K562 (cell line): Measurements from ENCODE around the gene CUTA. TPM values are rescaled to one million over a fixed set of nuclear protein-coding genes. Genes with fewer than 3 reads are reported as not detected.

Source experiments
- ATAC-seq: fragments of 200-7000 bp; cut with Tn5 transposase; 3 replicates; pipeline ENCODE4 v1.9.1; 2020; ENCODE audit warnings: moderate library complexity
- BruUV-seq: library from RNA; stranded (reverse); fragments of 400-500 nt; replicated peaks from 2 replicates; lab custom pipeline; 2021; lab: Mats Ljungman, UMichigan
- CTCF ChIA-PET: fragments of 300-600 bp; formaldehyde crosslinking; extraction: SDS; loops from one replicate; lab custom pipeline; 2021; ENCODE audit warnings: low intra/inter-chr PET ratio; lab: Yijun Ruan, JAX
- POLR2A ChIA-PET: fragments of 300-600, 350-650 bp; sonication (Branson Sonifier 250); formaldehyde crosslinking; extraction: SDS; loops from one replicate; lab custom pipeline; 2021; ENCODE audit warnings: antibody characterized with exemption, inconsistent platforms; lab: Yijun Ruan, JAX
- DNase-seq, 4 experiments: peaks; one replicate each; pipeline versions ENCODE4 v3.0.0 to v3.0.0-alpha.2; 2011 to 2018; ENCODE audit warnings: low spot score in 3 of 4, mixed read lengths in 3 of 4; ENCODE audit errors: extremely low read depth in 1 of 4
- FAIRE-seq: peaks from 2 replicates; lab custom pipeline; 2011; peaks lifted over from hg19 to GRCh38; lab: Jason Lieb, UNC
- H2AFZ ChIP-seq: 2 replicates; pipeline ENCODE4 v1.6.0; 2011; ENCODE audit warnings: low read depth, low read length, control low read depth, inconsistent platforms
- H3K27ac ChIP-seq: fragments of 200-600 bp; 3 replicates; pipeline ENCODE4 v1.8.0; 2011; ENCODE audit warnings: low read depth, mild to moderate bottlenecking, control low read depth, inconsistent platforms, low read length, moderate library complexity, mixed read lengths; ENCODE audit errors: extremely low read depth
- H3K27me3 ChIP-seq, 2 experiments: fragments of 300-600 bp in 1 of 2; 2 replicates in 1 of 2; 3 replicates in 1 of 2; pipeline versions ENCODE4 v1.6.0 to v1.8.0; 2011; ENCODE audit warnings: inconsistent platforms in 2 of 2, low read length in 2 of 2, mild to moderate bottlenecking in 1 of 2, mixed read lengths in 1 of 2, moderate library complexity in 1 of 2; ENCODE audit not compliant: control insufficient read depth in 2 of 2, insufficient read depth in 2 of 2
- H3K36me3 ChIP-seq: fragments of 300-600 bp; 3 replicates; pipeline ENCODE4 v1.8.0; 2011; ENCODE audit warnings: mild to moderate bottlenecking, low read length, inconsistent platforms; ENCODE audit not compliant: control insufficient read depth, insufficient read depth
- H3K4me1 ChIP-seq, 2 experiments: fragments of 200-600 bp in 1 of 2; replicated peaks in 1 of 2; 2 replicates in 1 of 2; 3 replicates in 1 of 2; pipeline versions ENCODE4 v1.5.1 to v1.8.0; 2011; ENCODE audit warnings: inconsistent platforms in 2 of 2, low read length in 2 of 2, mild to moderate bottlenecking in 1 of 2, mixed read lengths in 1 of 2, moderate library complexity in 1 of 2; ENCODE audit not compliant: control insufficient read depth in 2 of 2, insufficient read depth in 2 of 2
- H3K4me2 ChIP-seq: 2 replicates; pipeline ENCODE4 v1.6.1; 2011; ENCODE audit warnings: low read length, control low read depth, inconsistent platforms, mixed read lengths; ENCODE audit not compliant: insufficient read depth
- H3K4me3 ChIP-seq: fragments of 200-600 bp; sonication (generic), shearing (Covaris generic); 2 replicates; pipeline ENCODE4 v1.5.1; 2016; ENCODE audit warnings: control low read depth, inconsistent platforms
- H3K79me2 ChIP-seq: fragments of 200-600 bp; 3 replicates; pipeline ENCODE4 v1.8.0; 2011; ENCODE audit warnings: low read length, inconsistent platforms; ENCODE audit not compliant: control insufficient read depth, insufficient read depth
- H3K9ac ChIP-seq, 2 experiments: 2 replicates each; pipeline versions ENCODE4 v1.6.0 to v1.6.1; 2011; ENCODE audit warnings: low read depth in 2 of 2, low read length in 2 of 2, control low read depth in 1 of 2, inconsistent platforms in 1 of 2, mild to moderate bottlenecking in 1 of 2, mixed read lengths in 1 of 2; ENCODE audit not compliant: insufficient read depth in 1 of 2
- H3K9me1 ChIP-seq: one replicate; pipeline ENCODE4 v1.6.0; 2011; ENCODE audit warnings: inconsistent platforms, mild to moderate bottlenecking, low read length, moderate library complexity; ENCODE audit not compliant: control insufficient read depth, insufficient read depth
- H3K9me3 ChIP-seq: replicated peaks from 2 replicates; pipeline ENCODE4 v1.5.1; 2011; ENCODE audit warnings: low read depth, low read length, inconsistent platforms; ENCODE audit not compliant: control insufficient read depth, insufficient read depth
- H4K20me1 ChIP-seq: replicated peaks from 2 replicates; pipeline ENCODE4 v1.6.1; 2011; ENCODE audit warnings: low read length, inconsistent platforms, mixed read lengths; ENCODE audit not compliant: control insufficient read depth, insufficient read depth
- CEBPB ChIP-seq: fragments of 450-650 bp; IDR thresholded peaks from 2 replicates; pipeline ENCODE4 v1.6.1; 2016; ENCODE audit warnings: missing genetic modification characterization, missing compliant biosample characterization
- CEBPG ChIP-seq, 3 experiments: fragments of 200-800 bp in 1 of 3; sonication (Bioruptor generic) in 1 of 3; sonication (generic) in 1 of 3; formaldehyde crosslinking in 1 of 3; IDR thresholded peaks in 2 of 3; conservative IDR thresholded peaks in 1 of 3; 2 replicates each; pipeline versions ENCODE4 v1.6.1 to v1.8.0; 2016 to 2022; ENCODE audit warnings: missing compliant biosample characterization in 2 of 3, missing genetic modification characterization in 2 of 3, mild to moderate bottlenecking in 1 of 3, missing genetic modification reagents in 1 of 3
- CXXC5 ChIP-seq: fragments of 250-450 bp; sonication (Bioruptor Pico); IDR thresholded peaks from 2 replicates; pipeline ENCODE4 v1.8.0; 2022; ENCODE audit warnings: inconsistent platforms, mild to moderate bottlenecking, moderate library complexity
- ETV6 ChIP-seq, 3 experiments: fragments of 150-350 bp in 1 of 3; sonication (generic) in 1 of 3; formaldehyde crosslinking in 1 of 3; IDR thresholded peaks; 2 replicates each; pipeline versions ENCODE4 v1.6.1 to v1.8.0; 2014 to 2022; ENCODE audit warnings: borderline replicate concordance in 2 of 3, low read depth in 2 of 3, antibody characterized with exemption in 1 of 3, low read length in 1 of 3, mild to moderate bottlenecking in 1 of 3, missing genetic modification reagents in 1 of 3
- IRF9 ChIP-seq: fragments of 450-650 bp; IDR thresholded peaks from 2 replicates; pipeline ENCODE4 v1.6.1; 2016; ENCODE audit warnings: missing biosample characterization, missing genetic modification characterization
- KLF6 ChIP-seq: fragments of 250-450 bp; sonication (Bioruptor Pico); IDR thresholded peaks from 2 replicates; pipeline ENCODE4 v1.4.0; 2020; ENCODE audit warnings: mild to moderate bottlenecking, moderate library complexity, borderline replicate concordance
- NFIC ChIP-seq: fragments of 450-650 bp; IDR thresholded peaks from 2 replicates; pipeline ENCODE4 v1.6.1; 2017; ENCODE audit warnings: mild to moderate bottlenecking, inconsistent platforms
- POLR2AphosphoS5 ChIP-seq: IDR thresholded peaks from 2 replicates; pipeline ENCODE4 v1.6.1; 2011; ENCODE audit warnings: mild to moderate bottlenecking, low read depth, low read length, moderate library complexity; ENCODE audit not compliant: control insufficient read depth, insufficient read depth
- RBFOX2 ChIP-seq: fragments of 200-400 bp; formaldehyde crosslinking; IDR thresholded peaks from 2 replicates; pipeline ENCODE4 v1.6.1; 2017; ENCODE audit warnings: low read depth, mild to moderate bottlenecking, low read length, moderate library complexity
- RFX7 ChIP-seq: fragments of 250-450 bp; sonication (Bioruptor Pico); IDR thresholded peaks from 2 replicates; pipeline ENCODE4 v1.5.1; 2021; ENCODE audit warnings: mild to moderate bottlenecking
- RHOXF2B ChIP-seq: fragments of 250-450 bp; sonication (Bioruptor Pico); conservative IDR thresholded peaks from 2 replicates; pipeline ENCODE4 v1.5.1; 2021
- SMAD4 ChIP-seq: fragments of 250-450 bp; sonication (Bioruptor Pico); conservative IDR thresholded peaks from 2 replicates; pipeline ENCODE4 v1.8.0; 2021; ENCODE audit warnings: inconsistent platforms, mild to moderate bottlenecking, moderate library complexity
- TBP ChIP-seq: optimal IDR thresholded peaks from 2 replicates; pipeline ENCODE3; 2011; ENCODE audit warnings: low read depth, low read length, improper control_type of control experiment
- ZNF217 ChIP-seq: sonication (generic); formaldehyde crosslinking; IDR thresholded peaks from 2 replicates; pipeline ENCODE4 v1.8.0; 2022; ENCODE audit warnings: mild to moderate bottlenecking, missing genetic modification reagents
- ZNF347 ChIP-seq: fragments of 450-650 bp; formaldehyde crosslinking; IDR thresholded peaks from 2 replicates; pipeline ENCODE4 v1.4.0; 2020; ENCODE audit warnings: low read depth, mild to moderate bottlenecking, moderate library complexity
- ZNF707 ChIP-seq: fragments of 250-450 bp; sonication (Bioruptor Pico); conservative IDR thresholded peaks from 2 replicates; pipeline ENCODE4 v1.8.0; 2022; ENCODE audit warnings: inconsistent platforms, mild to moderate bottlenecking, moderate library complexity
- WGBS: fragments of 100-300 bp; shearing (Covaris generic); methylation state at CpG from one replicate; pipeline ENCODE4 v1.1.6; 2016; ENCODE audit warnings: low coverage, mixed read lengths; ENCODE audit not compliant: insufficient coverage; ENCODE audit errors: missing lambda C conversion rate; 5-methylcytosine and 5-hydroxymethylcytosine counted together
- in situ Hi-C: fragments of 300-500 bp; cut with MboI; formaldehyde crosslinking; loops from 4 replicates; pipeline ENCODE4 v1.15.0; 2018; ENCODE audit warnings: inconsistent platforms, mixed read lengths
- intact Hi-C: fragments of 100-400 bp; cut with micrococcal nuclease; formaldehyde crosslinking; loops from 2 replicates; pipeline ENCODE4 v1.14.2; 2022
- polyA plus RNA-seq, 8 experiments: library from polyadenylated mRNA; depleted of rRNA in 4 of 8; stranded (reverse) in 5 of 8; unstranded in 3 of 8; fragments of >200 nt; fragmentation: Nextera tagmentation in 2 of 8; fragmentation: Illumina TruSeq in 1 of 8; extraction: Ambion mirVana in 2 of 8; extraction: Trizol in 1 of 8; gene quantifications; 2 replicates each; pipeline versions ENCODE4 v1.2.1 to v1.2.3, GENCODE V29; 2011 to 2014; ENCODE audit warnings: inconsistent platforms in 1 of 8, missing spikeins in 1 of 8
- total RNA-seq, 7 experiments: library from RNA; depleted of rRNA in 6 of 7; stranded (reverse); fragments of >200 nt in 6 of 7; fragmentation: Illumina TruSeq in 2 of 7; extraction: Trizol in 2 of 7; gene quantifications; 2 replicates each; pipeline versions ENCODE4 v1.2.1 to v1.2.3, GENCODE V29; 2011 to 2021; ENCODE audit warnings: low replicate concordance in 1 of 7
- TF ChIP-seq, protein P1 (sequence below): IDR thresholded peaks from 3 replicates; pipeline ENCODE4 v1.6.1; 2011; ENCODE audit warnings: borderline replicate concordance, mild to moderate bottlenecking, moderate library complexity; ENCODE audit not compliant: insufficient read length; ENCODE audit errors: extremely low read depth

Gene CUTA
- total and polyA plus RNA-seq, 9 of the 15 experiments (the other 6 are each of a cell fraction or from before 2014, with no cell fraction given), result 166 to 682 (median 310) TPM

GRCh38 chr6:33375143-33375671 is 42.7 kb downstream of the CUTA start:
- H2AFZ ChIP-seq, result peak overlapping the region; percentile 86
- no peaks in the 10 kb centered on the region for H3K27me3 ChIP-seq
- DNase-seq, result no peak
- no TSS peak for BruUV-seq
- H3K9me3 ChIP-seq, result no peaks in the 10 kb centered on the region
- H3K27ac ChIP-seq, result peak overlapping the region; percentile 72; the same call in 2 of the 3 replicates
- 41% methylated on average over 9 of the region's 9 CpGs for WGBS
- no peaks in the 10 kb centered on the region for H3K36me3 ChIP-seq
- CTCF ChIA-PET, result no interaction called here
- H4K20me1 ChIP-seq, result no peaks in the 10 kb centered on the region
- POLR2A ChIA-PET, result interaction anchor here (0.7 to 2.1 kb wide), 12 partner anchors 10 to 1723 kb away, joined by 3 to 9 read pairs (median 4); partner anchors contain the start of genes BAG6, RPS18 and VPS52
- peak overlapping the region; percentile 36 to 63; a peak in 3 of 4 replicates for H3K9ac ChIP-seq
- FAIRE-seq, result no peak
- H3K4me3 ChIP-seq, result no peak overlapping the region
- in situ Hi-C loops, result no loop called here
- intact Hi-C loops, result loop anchor here (10.0 kb wide), 1 partner anchor 50 kb away; the partner anchor contains the start of gene SYNGAP1
- ATAC-seq, result peak; percentile 36
- H3K9me1 ChIP-seq, result no peaks in the 10 kb centered on the region
- H3K4me2 ChIP-seq, result peak overlapping the region; percentile 77; the same call in 1 of the 2 replicates
- TF ChIP-seq CEBPB, result peak; percentile 90
- TF ChIP-seq ETV6 (IDR thresholded peaks at IDR 0.05; ENCODE audit: borderline replicate concordance in 1 of 2, low read depth in 2 of 2, low read length in 1 of 2), result no peak
- TF ChIP-seq ETV6 (CRISPR knock-in tag; IDR thresholded peaks at IDR 0.05; ENCODE audit: borderline replicate concordance), result 0 out of 2 replicates have a peak, but pooled peaks have one; percentile 37
- no peak for TF ChIP-seq RHOXF2B (CRISPR knock-in tag)
- peak; percentile 71 for TF ChIP-seq NFIC
- TF ChIP-seq POLR2AphosphoS5, result no peak
- TF ChIP-seq ZNF217 (CRISPR knock-in tag), result no peak
- TF ChIP-seq TBP, result no peak
- TF ChIP-seq IRF9 (tag), result 0 out of 2 replicates have a peak, but pooled peaks have one; percentile 32
- 0 out of 2 replicates have a peak, but pooled peaks have one; percentile 2 for TF ChIP-seq RBFOX2
- peak; percentile 4; the same call in 1 of the 2 replicates for TF ChIP-seq SMAD4 (CRISPR knock-in tag)
- peak; percentile 10; the same call in 1 of the 2 replicates for TF ChIP-seq KLF6 (CRISPR knock-in tag)
- no peak for TF ChIP-seq ZNF707
- TF ChIP-seq CEBPG (CRISPR knock-in tag; IDR thresholded peaks at IDR 0.05), result peak; percentile 46; the same call in 1 of the 2 replicates
- TF ChIP-seq CEBPG (tag; conservative IDR thresholded peaks at IDR 0.05 in 1 of 2, IDR thresholded peaks at IDR 0.05 in 1 of 2), result peak; percentile 81 to 95
- TF ChIP-seq RFX7, result 0 out of 2 replicates have a peak, but pooled peaks have one; percentile 10
- TF ChIP-seq ZNF347 (CRISPR knock-in tag), result no peak
- 0 out of 2 replicates have a peak, but pooled peaks have one; percentile 6 for TF ChIP-seq CXXC5 (CRISPR knock-in tag)
- TF ChIP-seq, protein P1, sequence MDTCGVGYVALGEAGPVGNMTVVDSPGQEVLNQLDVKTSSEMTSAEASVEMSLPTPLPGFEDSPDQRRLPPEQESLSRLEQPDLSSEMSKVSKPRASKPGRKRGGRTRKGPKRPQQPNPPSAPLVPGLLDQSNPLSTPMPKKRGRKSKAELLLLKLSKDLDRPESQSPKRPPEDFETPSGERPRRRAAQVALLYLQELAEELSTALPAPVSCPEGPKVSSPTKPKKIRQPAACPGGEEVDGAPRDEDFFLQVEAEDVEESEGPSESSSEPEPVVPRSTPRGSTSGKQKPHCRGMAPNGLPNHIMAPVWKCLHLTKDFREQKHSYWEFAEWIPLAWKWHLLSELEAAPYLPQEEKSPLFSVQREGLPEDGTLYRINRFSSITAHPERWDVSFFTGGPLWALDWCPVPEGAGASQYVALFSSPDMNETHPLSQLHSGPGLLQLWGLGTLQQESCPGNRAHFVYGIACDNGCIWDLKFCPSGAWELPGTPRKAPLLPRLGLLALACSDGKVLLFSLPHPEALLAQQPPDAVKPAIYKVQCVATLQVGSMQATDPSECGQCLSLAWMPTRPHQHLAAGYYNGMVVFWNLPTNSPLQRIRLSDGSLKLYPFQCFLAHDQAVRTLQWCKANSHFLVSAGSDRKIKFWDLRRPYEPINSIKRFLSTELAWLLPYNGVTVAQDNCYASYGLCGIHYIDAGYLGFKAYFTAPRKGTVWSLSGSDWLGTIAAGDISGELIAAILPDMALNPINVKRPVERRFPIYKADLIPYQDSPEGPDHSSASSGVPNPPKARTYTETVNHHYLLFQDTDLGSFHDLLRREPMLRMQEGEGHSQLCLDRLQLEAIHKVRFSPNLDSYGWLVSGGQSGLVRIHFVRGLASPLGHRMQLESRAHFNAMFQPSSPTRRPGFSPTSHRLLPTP, result no peak
- H3K79me2 ChIP-seq, result no peaks in the 10 kb centered on the region
- peaks cover 47 to 54% of the 10 kb centered on the region in 2 experiments for H3K4me1 ChIP-seq
